Measurements from ENCODE around the gene TEX28. TPM values are rescaled to one million over a fixed set of nuclear protein-coding genes. Genes with fewer than 3 reads are reported as not detected.
"Not testable (repeated sequence)": the region's sequence is repeated elsewhere in the genome, so short reads cannot be mapped to it uniquely, and the experiment has no call there.

TEX28 gene
- total RNA-seq, 1 donor from 2014 or later, result not detected

DNA sequence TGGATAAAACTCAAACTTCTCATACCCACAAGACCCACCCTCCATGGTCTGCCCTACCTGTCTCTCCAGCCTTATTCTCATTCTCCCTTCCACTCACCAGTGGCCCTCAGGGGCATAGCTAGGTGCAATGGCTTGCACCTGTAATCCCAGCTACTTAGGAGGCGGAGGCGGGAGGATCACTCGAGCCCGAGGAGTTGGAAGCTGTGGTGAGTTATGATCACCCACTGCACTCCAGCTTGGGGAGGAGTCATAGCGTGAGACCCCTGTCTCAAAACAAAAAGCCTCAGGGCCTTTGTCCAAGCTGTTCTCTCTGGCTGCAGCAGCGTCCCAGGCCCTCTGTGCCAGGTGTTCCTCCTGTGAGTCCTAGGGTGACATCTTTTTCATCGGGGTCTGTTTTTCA, 17.2 kb upstream of the TEX28 start:
- DNase-seq (ENCODE audit: low spot score) (no peak), ATAC-seq (no peak)

DNA sequence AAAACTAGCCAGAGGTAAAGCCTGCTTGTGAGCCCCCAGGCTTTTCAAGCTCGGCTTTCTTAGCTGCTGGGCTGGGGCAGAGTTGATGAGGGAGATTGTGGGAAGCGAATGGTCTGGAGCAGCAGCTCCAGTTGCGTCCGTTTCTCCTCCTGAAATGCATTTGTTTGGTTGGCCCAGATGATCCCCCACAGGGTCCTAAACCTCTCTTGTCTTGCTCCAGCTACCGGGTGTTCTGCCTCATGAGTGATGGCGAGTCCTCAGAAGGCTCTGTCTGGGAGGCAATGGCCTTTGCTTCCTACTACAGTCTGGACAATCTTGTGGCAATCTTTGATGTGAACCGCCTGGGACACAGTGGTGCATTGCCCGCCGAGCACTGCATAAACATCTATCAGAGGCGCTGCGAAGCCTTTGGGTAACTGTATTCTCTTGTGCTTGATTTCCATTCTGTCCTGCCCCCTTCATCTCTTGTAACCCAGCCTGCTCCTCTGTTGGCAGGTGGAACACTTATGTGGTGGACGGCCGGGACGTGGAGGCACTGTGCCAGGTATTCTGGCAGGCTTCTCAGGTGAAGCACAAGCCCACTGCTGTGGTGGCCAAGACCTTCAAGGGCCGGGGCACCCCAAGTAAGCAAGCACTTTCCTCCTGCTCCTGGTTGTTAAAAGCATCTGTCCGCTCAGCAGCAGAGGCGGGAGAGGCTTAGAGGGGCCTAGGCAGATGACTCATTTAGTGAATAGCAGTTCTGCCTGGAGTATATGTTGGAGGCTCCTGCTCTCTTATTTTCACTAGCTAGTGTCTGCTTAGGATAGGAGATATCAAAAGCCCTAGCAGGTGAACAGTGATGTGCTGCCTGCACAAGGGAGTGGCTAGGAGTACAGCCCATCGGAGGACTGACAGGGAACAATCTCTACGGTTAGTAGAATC, 16.0 kb upstream of the TEX28 start:
- ATAC-seq (no peak), DNase-seq (ENCODE audit: low spot score) (no peak)

DNA sequence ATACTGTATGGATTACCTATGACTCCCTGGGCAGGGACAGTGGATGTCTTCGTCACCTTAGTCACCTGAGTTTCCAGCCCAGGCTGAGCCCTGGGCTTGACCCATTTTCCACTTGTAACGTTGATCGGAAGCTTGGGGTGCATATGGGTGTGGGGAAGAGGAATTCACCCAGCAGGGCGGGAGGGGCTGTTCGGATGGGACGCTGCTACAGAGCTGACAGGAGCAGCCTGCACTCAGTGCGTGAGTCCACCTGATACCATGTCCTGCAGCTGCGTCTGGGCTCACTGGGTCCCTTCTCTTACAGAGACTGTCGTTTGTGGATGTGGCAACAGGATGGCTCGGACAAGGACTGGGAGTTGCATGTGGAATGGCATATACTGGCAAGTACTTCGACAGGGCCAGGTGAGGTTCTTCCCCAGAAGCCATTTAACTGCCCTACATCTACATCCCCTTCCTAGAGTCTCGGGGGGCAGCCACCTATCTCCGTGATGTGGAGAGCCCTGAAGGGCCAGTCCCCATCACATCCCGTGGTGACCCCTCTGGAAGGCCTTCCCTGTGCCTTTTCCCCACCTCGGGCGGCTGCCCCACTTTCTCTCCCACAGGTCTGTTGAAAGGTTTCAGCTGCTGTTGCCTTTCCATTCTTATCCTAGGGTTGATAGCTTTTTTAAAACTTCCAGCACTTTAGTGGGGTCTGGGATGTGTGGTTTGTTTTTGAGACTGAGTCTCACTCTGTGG, 14.3 kb upstream of the TEX28 start:
- DNase-seq (ENCODE audit: low spot score) (no peak), ATAC-seq (no peak)

DNA sequence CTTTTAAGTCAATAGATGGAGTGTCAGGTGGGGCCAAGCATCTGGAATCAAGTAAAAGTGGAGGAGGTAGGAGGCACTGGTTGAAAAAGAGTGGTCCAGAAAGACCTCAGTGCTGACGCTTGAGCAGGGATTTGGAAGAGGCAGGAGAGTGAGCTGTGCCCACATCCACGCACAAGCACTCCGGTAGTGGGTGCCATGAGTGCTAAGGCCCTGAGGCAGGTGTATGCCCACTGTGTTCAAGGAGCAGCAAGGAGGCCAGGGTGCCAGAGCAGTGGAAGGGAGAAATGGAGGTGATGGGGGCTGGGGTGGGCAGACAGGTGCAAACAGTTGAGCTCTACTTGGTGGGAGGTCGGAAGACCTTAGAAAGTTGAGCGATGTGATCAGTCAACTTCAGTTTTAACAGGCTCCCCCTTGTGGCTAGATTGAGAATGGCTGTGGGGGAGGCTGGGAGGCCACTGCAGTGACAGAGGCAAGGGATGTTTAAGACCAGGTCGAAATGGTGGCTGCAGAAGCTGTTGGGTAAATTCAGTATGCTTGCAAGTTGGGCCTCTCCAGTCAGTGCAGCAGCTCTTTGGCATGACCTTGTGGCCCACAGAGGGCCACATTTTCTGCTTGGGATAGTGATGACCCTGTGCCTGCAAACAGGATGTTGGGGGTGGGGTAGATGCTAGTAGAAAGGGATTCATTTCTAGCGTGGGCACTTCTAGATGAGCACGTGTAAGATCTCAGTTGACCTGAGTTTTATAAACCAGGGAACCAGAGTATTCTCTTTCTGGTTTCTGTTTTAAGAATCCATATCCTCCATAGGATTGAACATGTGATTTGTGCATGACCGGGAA, 13.4 kb upstream of the TEX28 start:
- peak; percentile 59 for DNase-seq (ENCODE audit: low spot score)
- peak; percentile 80 for ATAC-seq

DNA sequence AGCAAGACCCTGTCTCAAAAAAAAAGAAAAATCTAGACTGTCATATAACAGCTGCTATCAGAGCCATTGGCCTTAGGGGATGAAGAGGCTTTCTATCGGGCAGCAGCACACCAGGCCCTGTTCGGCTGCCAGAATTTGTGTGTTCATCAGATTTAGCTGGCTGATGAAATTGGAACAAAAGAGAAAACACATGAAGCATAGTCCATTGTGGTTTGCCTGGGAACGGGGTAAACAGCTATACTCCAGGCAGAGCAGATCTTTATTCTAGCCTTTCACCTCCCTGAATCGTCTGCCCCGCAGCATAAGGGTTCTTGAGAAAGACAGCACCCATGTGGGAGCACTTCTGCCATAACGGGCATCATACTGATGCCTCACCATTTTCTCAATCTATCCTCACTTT, 12.3 kb upstream of the TEX28 start:
- ATAC-seq (no peak), DNase-seq (ENCODE audit: low spot score) (no peak)

DNA sequence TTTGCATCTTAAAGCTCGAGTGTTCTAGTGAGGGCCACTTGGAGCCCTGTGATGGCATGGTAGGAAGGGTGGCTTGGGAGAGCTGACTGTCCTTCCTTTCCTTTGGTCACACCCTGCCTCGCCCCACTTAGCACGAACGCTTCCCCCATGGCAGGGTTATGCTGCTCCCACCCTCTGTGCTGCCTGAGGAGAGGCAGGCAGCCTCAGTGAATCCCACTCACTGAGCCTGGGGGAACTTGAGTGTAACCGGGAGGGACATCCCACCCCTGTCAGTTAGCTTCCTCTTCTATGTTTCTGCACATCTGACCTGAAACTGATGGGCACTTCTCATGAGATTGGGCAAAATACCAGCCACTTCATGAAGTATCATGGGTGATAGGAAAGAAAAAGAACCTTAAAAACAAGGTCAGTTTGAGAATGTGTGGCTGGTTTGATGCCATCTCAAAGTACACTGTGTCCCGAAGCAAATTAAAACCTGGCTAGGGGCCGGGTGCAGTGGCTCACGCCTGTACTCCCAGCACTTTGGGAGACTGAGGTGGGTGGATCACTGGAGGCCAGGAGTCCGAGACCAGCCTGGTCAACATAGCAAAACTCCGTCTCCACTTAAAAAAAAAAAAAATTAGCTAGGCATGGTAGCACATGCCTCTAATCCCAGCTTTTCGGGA, 10.7 kb upstream of the TEX28 start:
- ATAC-seq (no peak), DNase-seq (ENCODE audit: low spot score) (no peak)

DNA sequence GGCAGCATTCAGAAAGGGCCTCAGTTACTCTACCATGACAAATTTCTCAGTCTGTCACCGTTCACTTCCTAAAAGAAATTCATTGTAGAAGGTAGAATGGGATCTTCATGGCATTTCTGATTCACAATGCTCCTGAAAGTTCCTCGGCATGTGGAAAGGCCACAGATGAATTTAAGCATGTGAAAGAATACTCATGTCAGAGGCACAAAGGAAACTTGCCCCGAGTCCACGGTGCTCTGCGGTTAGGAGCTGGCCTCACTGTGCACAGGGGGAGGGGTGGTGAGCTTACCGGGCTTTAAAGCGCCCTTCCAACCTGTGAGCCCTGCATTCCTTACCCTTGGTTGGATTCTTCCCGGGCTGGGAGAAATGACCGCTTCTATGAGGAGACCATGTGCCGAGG, 9.9 kb upstream of the TEX28 start:
- ATAC-seq (no peak), DNase-seq (ENCODE audit: low spot score) (no peak)

DNA sequence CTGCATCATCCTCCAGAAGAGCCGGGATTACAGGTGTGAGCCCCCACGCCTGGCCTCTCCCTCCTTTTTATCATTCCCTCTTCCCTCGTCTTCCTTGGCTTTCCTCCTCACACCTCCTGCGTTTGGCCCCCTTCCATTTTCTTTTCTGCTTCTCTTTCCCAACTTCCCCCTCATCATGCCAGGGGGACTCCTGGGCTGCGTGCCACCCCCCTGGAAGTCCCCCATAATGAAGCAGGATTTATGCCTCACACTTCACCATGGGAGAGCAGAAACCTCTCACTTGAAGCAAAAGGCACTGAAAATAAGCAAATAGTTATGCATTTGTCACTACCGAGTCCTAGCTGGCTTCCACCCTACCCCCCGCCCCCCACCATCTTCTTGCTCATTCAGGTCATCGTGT, 8.6 kb upstream of the TEX28 start:
- no peak for DNase-seq (ENCODE audit: low spot score)
- ATAC-seq, result no peak

DNA sequence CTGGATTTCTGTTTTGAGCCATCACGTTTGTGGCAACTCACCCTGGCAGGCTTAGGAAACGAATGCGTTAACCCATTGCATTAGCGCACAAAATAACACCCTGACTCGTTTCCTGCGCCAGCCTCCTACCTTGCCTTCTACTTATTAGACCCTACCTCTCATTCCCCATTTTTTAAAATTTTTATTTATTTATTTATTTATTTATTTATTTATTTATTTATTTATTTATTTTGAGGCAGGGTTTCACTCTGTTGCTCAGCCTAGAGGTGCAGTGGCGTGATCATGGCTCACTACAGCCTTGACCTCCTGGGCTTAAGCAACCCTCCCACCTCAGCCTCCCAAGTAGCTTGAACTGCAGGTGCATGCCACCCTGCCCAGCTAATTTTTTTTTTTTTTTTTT, 8.1 kb upstream of the TEX28 start:
- ATAC-seq; DNase-seq (ENCODE audit: low spot score): not testable (repeated sequence)

DNA sequence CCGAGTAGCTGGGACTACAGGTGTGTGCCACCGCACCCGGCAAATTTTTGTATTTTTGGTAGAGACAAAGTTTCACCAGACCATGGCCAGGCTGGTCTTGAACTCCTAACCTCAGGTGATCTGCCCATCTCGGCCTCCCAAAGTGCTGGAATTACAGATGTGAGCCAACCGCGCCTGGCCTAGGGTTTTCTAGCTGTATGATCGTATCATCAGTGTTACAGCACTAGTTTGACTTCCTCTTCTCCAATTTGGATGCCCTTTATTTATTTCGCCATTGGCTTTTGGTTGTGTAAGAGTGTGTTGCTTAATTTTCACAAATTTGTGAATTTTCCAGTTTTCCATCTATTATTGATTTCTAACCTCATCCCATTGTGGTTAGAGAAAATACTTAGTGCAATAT, 5.9 kb upstream of the TEX28 start:
- ATAC-seq (peak; percentile 55), DNase-seq (ENCODE audit: low spot score) (no peak)

DNA sequence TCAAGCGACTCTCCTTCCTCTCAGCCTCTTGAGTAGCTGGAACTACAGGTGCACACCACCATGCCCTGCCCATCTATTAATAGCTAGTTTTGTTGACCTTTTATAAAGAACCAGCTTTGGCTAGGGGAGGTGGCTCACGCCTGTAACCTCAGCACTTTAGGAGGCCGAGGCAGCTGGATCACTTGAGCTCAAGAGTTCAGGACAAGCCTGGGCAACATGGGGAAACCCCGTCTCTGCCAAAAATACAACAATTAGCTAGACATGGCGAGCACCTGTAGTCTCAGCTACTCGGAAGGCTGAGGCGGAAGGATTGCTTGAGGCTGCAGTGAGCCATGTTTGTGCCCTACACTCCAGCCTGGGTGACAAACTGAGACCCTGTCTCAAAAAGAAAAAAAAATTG, 3.4 kb upstream of the TEX28 start:
- DNase-seq (ENCODE audit: low spot score), result no peak

DNA sequence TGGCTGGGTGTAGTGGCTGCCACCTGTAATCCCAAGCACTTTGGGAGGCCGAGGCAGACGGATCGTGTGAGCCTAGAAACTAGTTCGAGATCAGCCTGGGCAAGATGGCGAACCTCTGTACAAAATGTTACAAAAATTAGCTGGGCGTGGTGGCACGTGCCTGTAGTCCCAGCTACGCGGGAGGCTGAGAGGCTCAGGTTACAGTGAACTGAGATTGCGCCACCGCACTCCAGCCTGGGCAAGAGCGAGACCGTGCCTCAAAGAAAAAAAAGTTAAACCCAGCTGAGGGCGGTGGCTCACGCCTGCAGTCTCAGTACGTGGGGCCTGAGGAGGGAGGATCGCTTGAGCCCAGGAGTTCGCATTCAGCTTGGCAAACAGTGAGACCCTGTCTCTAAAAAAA, 1.8 kb upstream of the TEX28 start:
- DNase-seq (ENCODE audit: low spot score), result no peak
- ATAC-seq, result no peak

More for the DNA sequence above, 3.4 kb upstream of the TEX28 start:
- no peak for ATAC-seq

DNA sequence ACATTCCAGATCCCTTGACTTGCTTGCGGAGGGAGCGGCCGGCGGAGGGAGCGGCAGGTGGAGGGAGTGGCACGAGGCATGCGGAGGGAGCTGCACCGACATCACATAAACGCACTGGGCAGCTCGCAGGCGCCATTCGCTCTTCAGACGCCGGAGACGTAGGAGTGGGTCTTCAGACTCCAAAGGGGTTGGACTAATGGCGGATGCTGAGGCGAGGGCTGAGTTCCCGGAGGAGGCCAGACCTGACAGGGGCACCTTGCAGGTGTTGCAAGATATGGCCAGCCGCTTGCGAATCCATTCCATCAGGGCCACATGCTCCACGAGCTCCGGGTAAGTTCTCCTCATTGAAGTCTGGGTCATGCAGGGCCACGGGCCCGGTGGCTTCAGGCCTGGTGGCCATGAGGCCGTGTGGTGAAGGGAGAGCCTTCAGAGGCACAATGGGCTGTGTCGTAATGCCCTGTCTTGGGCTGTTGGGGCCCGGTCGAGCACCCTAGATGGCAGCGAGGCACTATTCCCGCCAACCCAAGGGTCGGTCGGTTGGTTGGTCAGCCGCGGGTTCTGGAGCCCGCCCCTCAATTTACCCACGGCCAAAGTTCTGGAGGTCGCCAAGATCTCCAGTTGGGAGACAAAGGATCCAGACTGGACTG, 863 bp upstream of the TEX28 start, which contains the start of gene TKTL1:
TKTL1 (plus strand) TSS at position 132 of the 647 bp plus-strand sequence; CDS start at position 197, 65 bp downstream.
- DNase-seq (ENCODE audit: low spot score) (no peak), ATAC-seq (no peak)

DNA sequence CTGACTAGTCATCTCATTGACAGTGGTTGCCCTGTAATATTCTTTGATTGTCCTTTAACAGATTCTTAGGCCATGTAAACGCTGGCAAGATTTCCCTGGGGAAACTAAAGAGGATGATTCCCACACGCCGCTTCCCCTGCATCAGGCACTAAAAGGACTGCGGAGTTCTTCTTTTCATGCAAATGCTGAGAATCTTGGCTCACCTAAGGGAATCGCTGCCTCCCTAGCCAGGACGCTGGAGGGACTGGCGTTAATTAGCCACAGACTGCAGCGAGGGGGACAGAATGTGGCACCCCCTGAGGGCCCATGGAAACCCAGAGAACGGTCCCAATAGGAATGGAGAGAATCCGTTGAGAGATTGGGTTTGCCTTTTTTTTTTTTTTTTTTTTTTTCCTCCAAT, 8.5 kb downstream of the TEX28 start:
- DNase-seq (ENCODE audit: low spot score), result not testable (repeated sequence)

DNA sequence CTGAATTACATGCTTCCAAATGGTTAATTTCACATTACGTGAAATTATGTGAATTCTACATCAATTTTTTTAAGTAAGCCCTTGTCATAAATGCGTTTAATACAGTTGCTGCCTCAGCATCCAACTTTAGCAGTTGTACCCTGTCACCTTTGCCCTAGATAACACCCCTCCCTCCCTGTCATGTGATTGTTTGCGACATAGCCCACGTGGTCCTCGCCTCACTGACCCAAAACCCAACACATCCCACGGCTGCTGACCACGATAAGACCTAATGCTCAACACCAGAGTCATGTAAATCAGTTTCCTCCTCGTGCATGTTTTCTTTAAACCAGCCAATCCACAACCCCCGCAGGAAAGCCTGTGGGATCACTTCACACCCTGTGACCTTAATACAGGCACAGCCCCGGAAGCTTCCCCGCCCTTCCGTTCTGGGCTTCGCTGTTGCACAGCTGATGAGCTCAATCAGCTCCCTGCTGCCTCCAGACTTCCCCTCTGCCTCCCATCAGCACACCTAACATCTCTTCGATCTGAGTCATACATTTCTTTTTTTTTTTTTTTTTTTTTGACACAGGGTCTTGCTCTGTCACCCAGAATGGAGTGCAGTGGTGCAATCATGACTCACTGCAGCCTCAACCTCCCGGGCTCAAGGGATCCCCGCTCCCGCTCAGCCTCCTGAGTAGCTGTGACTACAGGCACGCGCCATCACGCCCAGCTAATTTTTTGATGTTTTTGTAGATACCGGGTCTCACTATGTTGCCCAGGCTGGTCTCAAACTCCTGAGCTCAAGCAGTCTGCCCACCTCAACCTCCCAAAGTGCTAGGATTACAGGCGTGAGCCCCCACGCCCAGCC, 10.2 kb downstream of the TEX28 start:
- not testable (repeated sequence) for DNase-seq (ENCODE audit: low spot score)
- ATAC-seq, result peak; percentile 70

More for the DNA sequence above, 8.5 kb downstream of the TEX28 start:
- ATAC-seq, result not testable (repeated sequence)

DNA sequence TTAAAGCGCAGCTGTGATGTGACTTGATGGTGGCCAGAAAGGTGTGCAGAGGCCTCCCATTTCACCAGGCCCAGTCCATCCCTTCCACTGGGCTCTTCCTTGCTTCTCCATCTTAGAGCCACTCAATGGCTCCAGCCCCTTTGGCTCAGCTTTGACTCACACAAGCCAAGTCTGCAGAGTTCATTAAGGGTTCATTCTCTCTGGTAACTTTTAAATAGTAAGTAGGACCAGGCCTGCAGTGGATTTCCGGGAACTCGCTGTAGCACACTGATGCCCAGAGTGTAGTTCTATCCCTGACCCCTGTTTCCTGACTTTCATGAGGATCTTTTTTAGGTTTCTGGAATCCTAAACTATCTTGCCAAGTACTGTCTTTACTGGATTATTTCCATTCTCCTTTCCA, 25.7 kb downstream of the TEX28 start:
- ATAC-seq; DNase-seq (ENCODE audit: low spot score): not testable (repeated sequence)

DNA sequence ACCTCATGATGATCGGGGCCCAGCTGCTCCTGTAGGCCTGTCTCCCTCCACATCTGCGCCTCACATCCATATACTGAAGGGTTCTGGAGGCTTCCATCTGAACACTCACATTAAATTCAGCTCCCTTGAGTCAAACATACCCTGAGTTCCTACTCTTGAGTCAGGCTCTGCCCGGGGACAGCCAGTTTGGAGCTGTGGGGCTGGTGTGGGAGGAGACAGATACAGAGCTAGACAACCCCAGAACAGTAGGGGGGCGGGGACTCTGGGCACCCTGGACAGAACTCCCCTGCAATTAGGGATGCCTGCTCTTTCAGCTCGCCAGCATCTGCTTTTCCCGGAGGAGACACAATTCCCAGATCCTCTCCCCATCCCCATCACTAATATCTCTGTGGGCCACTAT, 31.9 kb downstream of the TEX28 start:
- not testable (repeated sequence) for ATAC-seq; DNase-seq (ENCODE audit: low spot score)

DNA sequence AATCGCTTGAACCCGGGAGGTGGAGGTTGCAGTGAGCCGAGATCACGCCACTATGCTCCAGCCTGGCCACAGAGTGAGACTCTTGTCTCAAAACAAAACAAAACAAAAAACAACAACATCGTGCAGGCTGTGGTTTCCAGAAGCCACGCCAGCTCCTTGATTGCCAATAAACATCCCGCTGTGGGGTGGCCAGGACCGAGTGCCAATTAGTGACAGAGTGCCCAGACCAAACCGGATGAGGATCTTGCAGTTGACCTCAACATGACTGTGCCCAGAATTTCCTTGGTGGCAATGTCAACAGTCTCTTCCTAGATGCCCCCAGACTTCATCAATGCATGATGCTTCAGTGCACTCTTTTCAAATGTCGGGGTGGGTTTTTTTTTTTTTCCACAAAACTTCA, 36.2 kb downstream of the TEX28 start:
- DNase-seq (ENCODE audit: low spot score); ATAC-seq: not testable (repeated sequence)

DNA sequence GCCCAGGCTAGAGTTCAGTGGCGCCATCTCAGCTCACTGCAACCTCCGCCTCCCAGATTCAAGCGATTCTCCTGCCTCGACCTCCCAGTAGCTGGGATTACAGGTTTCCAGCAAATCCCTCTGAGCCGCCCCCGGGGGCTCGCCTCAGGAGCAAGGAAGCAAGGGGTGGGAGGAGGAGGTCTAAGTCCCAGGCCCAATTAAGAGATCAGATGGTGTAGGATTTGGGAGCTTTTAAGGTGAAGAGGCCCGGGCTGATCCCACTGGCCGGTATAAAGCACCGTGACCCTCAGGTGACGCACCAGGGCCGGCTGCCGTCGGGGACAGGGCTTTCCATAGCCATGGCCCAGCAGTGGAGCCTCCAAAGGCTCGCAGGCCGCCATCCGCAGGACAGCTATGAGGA, 37.6 kb downstream of the TEX28 start, which contains the start of gene OPN1MW3:
OPN1MW3 (plus strand) TSS at position 301 of the 400 bp plus-strand sequence; CDS start at position 339, 38 bp downstream.
- DNase-seq (ENCODE audit: low spot score); ATAC-seq: not testable (repeated sequence)

Data from left lobe of liver (tissue), 2 donors.